HepG2 (cell line): Measurements from ENCODE around the gene PEX10. TPM values are rescaled to one million over a fixed set of nuclear protein-coding genes. Genes with fewer than 3 reads are reported as not detected.

Experiments used
- AGO2 ChIP-seq: fragments of 200-400 bp; formaldehyde crosslinking; optimal IDR thresholded peaks from 2 replicates; pipeline ENCODE3; 2017; ENCODE audit warnings: mild to moderate bottlenecking, low read depth, low read length, moderate library complexity
- ARID4A ChIP-seq: sonication (generic); formaldehyde crosslinking; IDR thresholded peaks from 2 replicates; pipeline ENCODE4 v1.5.0; 2020; ENCODE audit warnings: mild to moderate bottlenecking, missing genetic modification reagents, borderline replicate concordance
- CENPX ChIP-seq: sonication (generic); formaldehyde crosslinking; IDR thresholded peaks from 2 replicates; pipeline ENCODE4 v1.9.0; 2021; ENCODE audit warnings: mild to moderate bottlenecking, missing genetic modification reagents, moderate library complexity
- ELF1 ChIP-seq: sonication (generic); formaldehyde crosslinking; IDR thresholded peaks from 2 replicates; pipeline ENCODE4 v1.4.0; 2020; ENCODE audit warnings: missing genetic modification reagents
- FOXP1 ChIP-seq, 2 experiments: fragments of 450-650 bp in 1 of 2; IDR thresholded peaks; 2 replicates each; pipeline ENCODE4 v1.6.1; 2017 to 2018; ENCODE audit warnings: antibody characterized with exemption in 1 of 2
- GATAD1 ChIP-seq: IDR thresholded peaks from 2 replicates; pipeline ENCODE4 v1.6.1; 2016; ENCODE audit warnings: missing genetic modification reagents, missing compliant biosample characterization
- MYNN ChIP-seq: sonication (generic); formaldehyde crosslinking; IDR thresholded peaks from 2 replicates; pipeline ENCODE4 v1.4.0; 2020; ENCODE audit warnings: mild to moderate bottlenecking, low read depth, missing genetic modification reagents
- SAFB2 ChIP-seq: sonication (generic); formaldehyde crosslinking; IDR thresholded peaks from 2 replicates; pipeline ENCODE4 v1.5.1; 2020; ENCODE audit warnings: missing genetic modification reagents, low read depth, mild to moderate bottlenecking, borderline replicate concordance
- THRA ChIP-seq: sonication (generic); formaldehyde crosslinking; IDR thresholded peaks from 2 replicates; pipeline ENCODE4 v1.4.0; 2020; ENCODE audit warnings: missing genetic modification reagents, borderline replicate concordance
- ZBTB39 ChIP-seq: sonication (generic); formaldehyde crosslinking; IDR thresholded peaks from 2 replicates; pipeline ENCODE4 v1.5.0; 2020; ENCODE audit warnings: missing genetic modification reagents
- ZNF407 ChIP-seq: sonication (generic); formaldehyde crosslinking; IDR thresholded peaks from one replicate; pipeline ENCODE4 v1.5.1; 2020; ENCODE audit warnings: mild to moderate bottlenecking, missing genetic modification reagents; ENCODE audit errors: not compliant biosample characterization
- ZNF510 ChIP-seq: sonication (generic); formaldehyde crosslinking; IDR thresholded peaks from 2 replicates; pipeline ENCODE4 v1.4.0; 2020; ENCODE audit warnings: low read depth, mild to moderate bottlenecking, missing genetic modification reagents
- polyA plus RNA-seq, 8 experiments: library from polyadenylated mRNA; depleted of rRNA in 3 of 8; stranded (reverse) in 7 of 8; unstranded in 1 of 8; fragments of >200 nt; fragmentation: Illumina TruSeq in 4 of 8; extraction: Trizol in 4 of 8; gene quantifications; 2 replicates each; pipeline versions ENCODE4 v1.2.1 to v1.2.3, GENCODE V29; 2011 to 2016; ENCODE audit warnings: low read depth in 4 of 8, missing spikeins in 1 of 8, mixed read lengths in 1 of 8; ENCODE audit not compliant: insufficient read depth in 1 of 8
- total RNA-seq, 5 experiments: library from RNA; depleted of rRNA; stranded (reverse); fragments of >200 nt; fragmentation: Illumina TruSeq; extraction: Trizol; gene quantifications; 2 replicates each; pipeline ENCODE4 v1.2.3, GENCODE V29; 2016; ENCODE audit warnings: low read depth in 1 of 5

Gene PEX10
- total and polyA plus RNA-seq, 2 of the 13 experiments (the other 11 are each of a cell fraction or from before 2014, with no cell fraction given): 16.1 to 39.6 TPM

- TF ChIP-seq ARID4A (CRISPR knock-in tag): 0 out of 2 replicates have a peak, but pooled peaks have one; percentile 11
- no peak for TF ChIP-seq AGO2
- no peak for TF ChIP-seq ZBTB39 (CRISPR knock-in tag)
- no peak for TF ChIP-seq CENPX (CRISPR knock-in tag)
- no peak for TF ChIP-seq GATAD1 (CRISPR knock-in tag)
- no peak for TF ChIP-seq SAFB2 (CRISPR knock-in tag)
- TF ChIP-seq MYNN (CRISPR knock-in tag): no peak
- no peak for TF ChIP-seq THRA
- no peak for TF ChIP-seq FOXP1 (IDR thresholded peaks at IDR 0.05)
- TF ChIP-seq FOXP1 (CRISPR knock-in tag; IDR thresholded peaks at IDR 0.05): no peak
- TF ChIP-seq ZNF510 (CRISPR knock-in tag): no peak
- TF ChIP-seq ELF1: no peak
- no peak for TF ChIP-seq ZNF407 (CRISPR knock-in tag)
These were observed 18.9 kb downstream of the PEX10 start (continued) for GRCh38 chr1:2393471-2393877.
